Neural cell (in vitro differentiated cells): ENCODE measurements around the gene GPR183. TPM values are rescaled to one million over a fixed set of nuclear protein-coding genes. Genes with fewer than 3 reads are reported as not detected.

Experiments used
- H2AFZ ChIP-seq: fragments of 200-600, 300-800 bp; sonication (generic), shearing (Covaris generic); 2 replicates; pipeline ENCODE4 v1.6.0; 2014; ENCODE audit warnings: low read depth, mild to moderate bottlenecking, antibody characterized with exemption, low read length, moderate library complexity
- H3F3A ChIP-seq: fragments of 200-600 bp; shearing (Covaris generic); 2 replicates; pipeline ENCODE4 v1.6.1; 2016; ENCODE audit warnings: mild to moderate bottlenecking, moderate library complexity, mixed read lengths, antibody characterized with exemption, low read length; ENCODE audit not compliant: insufficient read depth, poor library complexity, severe bottlenecking
- H3K27ac ChIP-seq: fragments of 200-600, 300-800 bp; sonication (generic), shearing (Covaris generic); 2 replicates; pipeline ENCODE4 v1.5.1; 2014; ENCODE audit warnings: mild to moderate bottlenecking, low read length, moderate library complexity
- H3K27me3 ChIP-seq: fragments of 300-800, 200-600 bp; sonication (generic), shearing (Covaris generic); 2 replicates; pipeline ENCODE4 v1.6.0; 2014; ENCODE audit warnings: mild to moderate bottlenecking, low read depth, low read length, moderate library complexity; ENCODE audit not compliant: insufficient read depth
- H3K36me3 ChIP-seq: fragments of 300-800, 200-600 bp; sonication (generic), shearing (Covaris generic); 2 replicates; pipeline ENCODE4 v1.5.1; 2014; ENCODE audit warnings: mild to moderate bottlenecking, antibody characterized with exemption, low read length, moderate library complexity; ENCODE audit not compliant: insufficient read depth
- H3K4me2 ChIP-seq: fragments of 300-800, 200-600 bp; sonication (generic), shearing (Covaris generic); 2 replicates; pipeline ENCODE4 v1.6.0; 2014; ENCODE audit warnings: mild to moderate bottlenecking, low read length
- H3K4me3 ChIP-seq: fragments of 300-800, 200-600 bp; sonication (generic), shearing (Covaris generic); 2 replicates; pipeline ENCODE4 v1.5.1; 2014; ENCODE audit warnings: mild to moderate bottlenecking, low read length, moderate library complexity
- H3K79me2 ChIP-seq: fragments of 200-600 bp; shearing (Covaris generic); replicated peaks from 2 replicates; pipeline ENCODE4 v1.6.0; 2014; ENCODE audit warnings: mild to moderate bottlenecking, low read length, moderate library complexity; ENCODE audit not compliant: insufficient read depth
- H3K9ac ChIP-seq: fragments of 300-800, 200-600 bp; sonication (generic), shearing (Covaris generic); 2 replicates; pipeline ENCODE4 v1.6.1; 2016; ENCODE audit warnings: mild to moderate bottlenecking, low read length, mixed read lengths
- H3K9me2 ChIP-seq: fragments of 200-600 bp; shearing (Covaris generic); 2 replicates; pipeline ENCODE4 v1.6.1; 2016; ENCODE audit warnings: mild to moderate bottlenecking, low read length, mixed read lengths; ENCODE audit not compliant: insufficient read depth
- H3K9me3 ChIP-seq: fragments of 200-600, 300-800 bp; sonication (generic), shearing (Covaris generic); 2 replicates; pipeline ENCODE4 v1.6.1; 2016; ENCODE audit warnings: mild to moderate bottlenecking, mixed run types, low read length, moderate library complexity, mixed read lengths
- H4K20me1 ChIP-seq: fragments of 200-600 bp; shearing (Covaris generic); 2 replicates; pipeline ENCODE4 v1.6.1; 2016; ENCODE audit warnings: mild to moderate bottlenecking, mixed run types; ENCODE audit not compliant: insufficient read depth
- EP300 ChIP-seq: fragments of 450-650 bp; conservative IDR thresholded peaks from 2 replicates; pipeline ENCODE4 v1.6.1; 2014; ENCODE audit warnings: antibody characterized with exemption, mild to moderate bottlenecking, moderate library complexity; ENCODE audit not compliant: poor library complexity, severe bottlenecking
- EZH2 ChIP-seq: fragments of 200-600, 300-800 bp; shearing (Covaris generic), sonication (generic); IDR thresholded peaks from 2 replicates; pipeline ENCODE4 v1.6.1; 2014; ENCODE audit warnings: antibody characterized with exemption, low read length, borderline replicate concordance, mild to moderate bottlenecking; ENCODE audit not compliant: insufficient read depth, poor library complexity, severe bottlenecking
- MXI1 ChIP-seq: fragments of 450-650 bp; conservative IDR thresholded peaks from 2 replicates; pipeline ENCODE4 v1.6.1; 2014; ENCODE audit warnings: antibody characterized with exemption, mild to moderate bottlenecking; ENCODE audit not compliant: poor library complexity, severe bottlenecking
- POLR2AphosphoS5 ChIP-seq: IDR thresholded peaks from 2 replicates; pipeline ENCODE4 v1.6.1; 2012
- RAD21 ChIP-seq: fragments of 450-650 bp; conservative IDR thresholded peaks from 2 replicates; pipeline ENCODE4 v1.6.1; 2014; ENCODE audit warnings: antibody characterized with exemption, mild to moderate bottlenecking, moderate library complexity
- SMC3 ChIP-seq: fragments of 450-650 bp; conservative IDR thresholded peaks from 2 replicates; pipeline ENCODE4 v1.6.1; 2014; ENCODE audit warnings: antibody characterized with exemption, mild to moderate bottlenecking, moderate library complexity; ENCODE audit not compliant: poor library complexity
- TAF1 ChIP-seq: IDR thresholded peaks from 2 replicates; pipeline ENCODE4 v1.6.1; 2012; ENCODE audit warnings: low read depth
- polyA plus RNA-seq: library from polyadenylated mRNA; depleted of rRNA; stranded (reverse); fragments of >200 nt; gene quantifications from 2 replicates; pipeline ENCODE4 v1.2.3, GENCODE V29; 2014
- TF ChIP-seq, protein P1 (sequence below): fragments of 450-650 bp; IDR thresholded peaks from 2 replicates; pipeline ENCODE4 v1.5.1; 2014; ENCODE audit warnings: antibody characterized with exemption, mild to moderate bottlenecking, moderate library complexity; ENCODE audit not compliant: poor library complexity, severe bottlenecking
- TF ChIP-seq, protein P2 (sequence below): IDR thresholded peaks from 2 replicates; pipeline ENCODE4 v1.6.1; 2012; ENCODE audit warnings: borderline replicate concordance

The GPR183 gene
- polyA plus RNA-seq, 1 donor from 2014 or later = not detected

DNA sequence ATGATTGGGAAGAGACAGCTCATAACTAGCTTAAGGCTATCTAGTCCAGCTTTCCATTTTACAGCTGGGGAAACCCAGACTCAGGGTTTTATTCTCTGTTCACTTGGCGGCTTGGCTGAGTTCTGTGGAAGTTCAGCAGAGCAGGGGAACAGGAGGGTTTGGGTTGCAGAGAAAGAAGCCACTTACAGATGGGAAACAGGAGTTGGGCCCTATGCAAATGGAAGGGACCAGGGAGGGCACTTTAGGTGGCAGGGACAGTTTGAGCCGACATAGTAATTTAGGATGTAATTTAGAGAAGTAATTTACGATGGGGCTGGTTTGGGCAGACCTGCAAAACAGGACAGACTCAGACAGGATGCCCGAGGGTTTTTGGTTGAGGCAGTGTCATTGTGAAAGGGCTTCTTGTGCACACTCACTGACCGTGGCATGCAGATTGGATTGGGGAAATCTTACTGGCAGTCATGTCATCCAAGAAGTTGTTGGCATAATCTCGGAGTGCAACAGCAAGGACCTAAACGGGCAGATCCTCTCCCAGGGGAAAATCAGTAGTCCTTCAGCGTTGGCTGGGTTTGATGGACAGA, 47.3 kb upstream of the GPR183 start:
- Histone ChIP-seq H3K36me3 (no peaks in the 10 kb centered on the region), H3K9me3 (no peaks in the 10 kb centered on the region), H3K4me3 (no peak overlapping the region), H2AFZ (no peak overlapping the region), H3K4me2 (no peak overlapping the region), H3F3A (no peaks in the 10 kb centered on the region), H3K9me2 (no peaks in the 10 kb centered on the region), H3K27me3 (no peaks in the 10 kb centered on the region), H3K79me2 (no peaks in the 10 kb centered on the region), H3K27ac (no peak overlapping the region), H4K20me1 (no peaks in the 10 kb centered on the region), H3K9ac (no peak overlapping the region)
- TF ChIP-seq TAF1 (no peak), SMC3 (no peak), EP300 (no peak), EZH2 (no peak)
- TF ChIP-seq, protein P1, sequence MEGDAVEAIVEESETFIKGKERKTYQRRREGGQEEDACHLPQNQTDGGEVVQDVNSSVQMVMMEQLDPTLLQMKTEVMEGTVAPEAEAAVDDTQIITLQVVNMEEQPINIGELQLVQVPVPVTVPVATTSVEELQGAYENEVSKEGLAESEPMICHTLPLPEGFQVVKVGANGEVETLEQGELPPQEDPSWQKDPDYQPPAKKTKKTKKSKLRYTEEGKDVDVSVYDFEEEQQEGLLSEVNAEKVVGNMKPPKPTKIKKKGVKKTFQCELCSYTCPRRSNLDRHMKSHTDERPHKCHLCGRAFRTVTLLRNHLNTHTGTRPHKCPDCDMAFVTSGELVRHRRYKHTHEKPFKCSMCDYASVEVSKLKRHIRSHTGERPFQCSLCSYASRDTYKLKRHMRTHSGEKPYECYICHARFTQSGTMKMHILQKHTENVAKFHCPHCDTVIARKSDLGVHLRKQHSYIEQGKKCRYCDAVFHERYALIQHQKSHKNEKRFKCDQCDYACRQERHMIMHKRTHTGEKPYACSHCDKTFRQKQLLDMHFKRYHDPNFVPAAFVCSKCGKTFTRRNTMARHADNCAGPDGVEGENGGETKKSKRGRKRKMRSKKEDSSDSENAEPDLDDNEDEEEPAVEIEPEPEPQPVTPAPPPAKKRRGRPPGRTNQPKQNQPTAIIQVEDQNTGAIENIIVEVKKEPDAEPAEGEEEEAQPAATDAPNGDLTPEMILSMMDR = no peak

DNA sequence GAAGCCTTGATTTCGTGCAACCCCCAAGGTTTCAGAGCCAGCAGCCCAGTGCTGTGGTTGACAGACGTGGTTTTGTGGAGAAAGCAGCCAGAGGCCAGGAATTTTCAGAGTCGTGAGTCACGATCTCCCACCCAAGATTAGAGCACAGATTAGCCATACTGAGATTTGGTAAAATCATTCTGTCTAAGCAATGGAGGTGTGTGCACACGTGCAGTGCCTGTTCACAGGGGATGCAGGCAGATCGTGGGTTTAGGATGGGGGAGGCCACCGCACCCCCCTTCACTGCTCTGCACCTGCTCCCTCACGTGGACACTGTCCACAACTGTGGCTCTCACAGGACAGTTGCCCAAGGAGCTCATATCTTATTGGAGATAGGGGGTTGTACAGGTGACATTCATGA, 46.6 kb upstream of the GPR183 start:
- H3K9me3 ChIP-seq = no peaks in the 10 kb centered on the region

More for the DNA sequence above, 46.6 kb upstream of the GPR183 start:
- H3K79me2 ChIP-seq = no peaks in the 10 kb centered on the region
- H2AFZ ChIP-seq = no peak overlapping the region
- H3K9me2 ChIP-seq = no peaks in the 10 kb centered on the region
- no peaks in the 10 kb centered on the region for H3F3A ChIP-seq
- no peak overlapping the region for H3K27ac ChIP-seq
- H3K36me3 ChIP-seq = no peaks in the 10 kb centered on the region
- no peak overlapping the region for H3K4me2 ChIP-seq
- no peaks in the 10 kb centered on the region for H3K27me3 ChIP-seq
- no peak overlapping the region for H3K4me3 ChIP-seq
- no peak overlapping the region for H3K9ac ChIP-seq
- H4K20me1 ChIP-seq = no peaks in the 10 kb centered on the region
- TF ChIP-seq, protein P2, sequence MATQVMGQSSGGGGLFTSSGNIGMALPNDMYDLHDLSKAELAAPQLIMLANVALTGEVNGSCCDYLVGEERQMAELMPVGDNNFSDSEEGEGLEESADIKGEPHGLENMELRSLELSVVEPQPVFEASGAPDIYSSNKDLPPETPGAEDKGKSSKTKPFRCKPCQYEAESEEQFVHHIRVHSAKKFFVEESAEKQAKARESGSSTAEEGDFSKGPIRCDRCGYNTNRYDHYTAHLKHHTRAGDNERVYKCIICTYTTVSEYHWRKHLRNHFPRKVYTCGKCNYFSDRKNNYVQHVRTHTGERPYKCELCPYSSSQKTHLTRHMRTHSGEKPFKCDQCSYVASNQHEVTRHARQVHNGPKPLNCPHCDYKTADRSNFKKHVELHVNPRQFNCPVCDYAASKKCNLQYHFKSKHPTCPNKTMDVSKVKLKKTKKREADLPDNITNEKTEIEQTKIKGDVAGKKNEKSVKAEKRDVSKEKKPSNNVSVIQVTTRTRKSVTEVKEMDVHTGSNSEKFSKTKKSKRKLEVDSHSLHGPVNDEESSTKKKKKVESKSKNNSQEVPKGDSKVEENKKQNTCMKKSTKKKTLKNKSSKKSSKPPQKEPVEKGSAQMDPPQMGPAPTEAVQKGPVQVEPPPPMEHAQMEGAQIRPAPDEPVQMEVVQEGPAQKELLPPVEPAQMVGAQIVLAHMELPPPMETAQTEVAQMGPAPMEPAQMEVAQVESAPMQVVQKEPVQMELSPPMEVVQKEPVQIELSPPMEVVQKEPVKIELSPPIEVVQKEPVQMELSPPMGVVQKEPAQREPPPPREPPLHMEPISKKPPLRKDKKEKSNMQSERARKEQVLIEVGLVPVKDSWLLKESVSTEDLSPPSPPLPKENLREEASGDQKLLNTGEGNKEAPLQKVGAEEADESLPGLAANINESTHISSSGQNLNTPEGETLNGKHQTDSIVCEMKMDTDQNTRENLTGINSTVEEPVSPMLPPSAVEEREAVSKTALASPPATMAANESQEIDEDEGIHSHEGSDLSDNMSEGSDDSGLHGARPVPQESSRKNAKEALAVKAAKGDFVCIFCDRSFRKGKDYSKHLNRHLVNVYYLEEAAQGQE = no peak
- no peak for TF ChIP-seq POLR2AphosphoS5
- TF ChIP-seq, protein P1 = no peak
- TF ChIP-seq EP300 = no peak
- TF ChIP-seq SMC3 = no peak
- no peak for TF ChIP-seq EZH2
- no peak for TF ChIP-seq MXI1
- no peak for TF ChIP-seq RAD21
- no peak for TF ChIP-seq TAF1
